GM12873 (cell line): ENCODE results near the gene NARF.

Experiments used
- TF ChIP-seq, protein P1 (sequence below): IDR thresholded peaks from 2 replicates; pipeline ENCODE4 v1.5.1; 2012; ENCODE audit warnings: low read depth, mild to moderate bottlenecking, moderate library complexity, low read length, control low read depth; ENCODE audit not compliant: insufficient read depth; ENCODE audit errors: missing control alignments

NARF gene

DNA sequence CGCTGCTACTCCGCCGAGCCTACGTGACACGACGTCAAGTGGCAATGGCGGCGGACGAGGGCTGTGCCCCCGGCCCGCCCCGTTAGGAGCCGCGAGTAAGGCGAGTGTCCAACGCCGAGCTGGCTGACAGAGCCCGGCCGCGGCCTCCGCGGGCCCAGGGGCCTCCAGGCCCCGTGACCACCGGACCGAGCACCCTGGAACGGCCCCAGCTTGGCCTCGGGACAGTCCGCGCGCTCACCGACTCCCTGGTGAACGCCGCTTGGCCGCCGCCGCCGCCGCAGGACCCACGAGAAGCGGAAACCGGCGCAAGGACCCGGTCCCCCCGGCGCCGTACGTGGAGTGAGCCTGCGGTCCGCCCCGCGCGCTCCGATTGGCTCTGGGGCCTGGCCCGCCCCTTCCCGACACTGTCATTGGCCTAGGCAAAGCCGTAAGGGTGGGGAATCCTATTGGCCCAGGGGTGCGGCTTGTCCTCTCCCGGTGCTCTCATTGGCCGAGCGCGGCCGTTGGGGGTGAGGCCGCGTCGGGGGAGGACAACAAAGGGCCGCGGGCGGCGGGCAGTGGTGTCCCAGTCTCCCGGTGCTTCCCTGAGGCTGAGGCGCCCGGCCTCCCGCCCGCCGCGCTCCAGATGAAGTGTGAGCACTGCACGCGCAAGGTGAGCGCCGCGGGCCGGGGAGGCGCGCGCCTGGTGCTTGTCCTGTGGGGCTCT lies at the start of gene NARF:
Gene NARF (plus strand): TSS at position 563 of the 706 bp plus-strand sequence. CDS start 63 bp downstream, at position 626.
- TF ChIP-seq, protein P1, sequence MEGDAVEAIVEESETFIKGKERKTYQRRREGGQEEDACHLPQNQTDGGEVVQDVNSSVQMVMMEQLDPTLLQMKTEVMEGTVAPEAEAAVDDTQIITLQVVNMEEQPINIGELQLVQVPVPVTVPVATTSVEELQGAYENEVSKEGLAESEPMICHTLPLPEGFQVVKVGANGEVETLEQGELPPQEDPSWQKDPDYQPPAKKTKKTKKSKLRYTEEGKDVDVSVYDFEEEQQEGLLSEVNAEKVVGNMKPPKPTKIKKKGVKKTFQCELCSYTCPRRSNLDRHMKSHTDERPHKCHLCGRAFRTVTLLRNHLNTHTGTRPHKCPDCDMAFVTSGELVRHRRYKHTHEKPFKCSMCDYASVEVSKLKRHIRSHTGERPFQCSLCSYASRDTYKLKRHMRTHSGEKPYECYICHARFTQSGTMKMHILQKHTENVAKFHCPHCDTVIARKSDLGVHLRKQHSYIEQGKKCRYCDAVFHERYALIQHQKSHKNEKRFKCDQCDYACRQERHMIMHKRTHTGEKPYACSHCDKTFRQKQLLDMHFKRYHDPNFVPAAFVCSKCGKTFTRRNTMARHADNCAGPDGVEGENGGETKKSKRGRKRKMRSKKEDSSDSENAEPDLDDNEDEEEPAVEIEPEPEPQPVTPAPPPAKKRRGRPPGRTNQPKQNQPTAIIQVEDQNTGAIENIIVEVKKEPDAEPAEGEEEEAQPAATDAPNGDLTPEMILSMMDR = no peak

DNA sequence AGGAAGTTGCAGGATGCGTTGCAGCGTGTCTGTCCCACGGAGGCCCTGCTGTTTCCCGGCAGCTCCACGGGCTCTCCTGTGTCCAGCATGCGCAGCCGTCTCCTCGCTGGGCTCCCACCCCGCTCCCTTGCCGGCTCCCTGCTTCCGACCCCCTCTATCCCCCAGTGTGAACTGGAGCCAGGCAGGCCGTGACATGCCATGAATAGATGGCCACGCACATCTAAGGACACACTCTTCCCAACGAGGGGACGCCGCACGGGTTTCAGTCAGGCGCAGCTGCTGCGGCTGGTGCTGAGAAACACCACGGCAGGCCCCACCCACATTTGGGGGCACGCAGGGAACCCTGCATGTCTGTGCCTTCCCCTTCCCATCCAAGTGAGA lies 49.6 kb upstream of the NARF start:
- TF ChIP-seq, protein P1 = no peak

DNA sequence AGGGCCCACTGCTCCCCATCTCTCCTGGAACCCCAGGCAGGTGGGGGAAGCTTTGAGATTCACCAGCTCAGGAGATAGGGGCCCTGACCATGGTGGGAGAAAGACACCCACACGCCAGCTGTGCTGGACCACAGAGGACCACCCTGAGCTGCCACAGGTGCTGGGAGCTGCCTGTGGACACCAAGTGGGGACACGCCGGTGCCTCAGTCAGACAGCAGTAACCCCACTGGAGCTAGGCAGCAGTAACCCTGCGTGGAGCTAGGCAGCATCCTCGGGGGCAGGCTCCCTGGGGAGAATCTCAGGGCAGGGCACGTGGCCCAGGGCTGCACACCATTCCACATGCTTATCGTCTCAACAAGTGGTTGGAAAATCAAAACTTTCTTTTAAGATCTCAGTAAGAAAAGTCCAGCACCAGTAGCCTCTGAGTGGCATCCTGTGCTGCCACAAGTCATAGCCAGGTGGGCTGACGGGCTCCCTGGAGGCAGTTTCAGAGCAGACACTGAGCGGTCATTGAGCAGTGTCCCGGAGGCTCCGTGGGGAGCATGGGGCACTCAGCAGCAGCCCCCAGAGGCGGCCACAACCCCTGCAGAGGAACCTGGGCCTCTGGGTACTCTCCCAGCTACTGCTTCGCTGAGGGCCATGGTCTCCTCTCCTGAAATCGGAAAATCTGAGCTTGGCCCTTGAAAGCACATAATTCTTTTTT lies 48.4 kb upstream of the NARF start:
- TF ChIP-seq, protein P1 = no peak

DNA sequence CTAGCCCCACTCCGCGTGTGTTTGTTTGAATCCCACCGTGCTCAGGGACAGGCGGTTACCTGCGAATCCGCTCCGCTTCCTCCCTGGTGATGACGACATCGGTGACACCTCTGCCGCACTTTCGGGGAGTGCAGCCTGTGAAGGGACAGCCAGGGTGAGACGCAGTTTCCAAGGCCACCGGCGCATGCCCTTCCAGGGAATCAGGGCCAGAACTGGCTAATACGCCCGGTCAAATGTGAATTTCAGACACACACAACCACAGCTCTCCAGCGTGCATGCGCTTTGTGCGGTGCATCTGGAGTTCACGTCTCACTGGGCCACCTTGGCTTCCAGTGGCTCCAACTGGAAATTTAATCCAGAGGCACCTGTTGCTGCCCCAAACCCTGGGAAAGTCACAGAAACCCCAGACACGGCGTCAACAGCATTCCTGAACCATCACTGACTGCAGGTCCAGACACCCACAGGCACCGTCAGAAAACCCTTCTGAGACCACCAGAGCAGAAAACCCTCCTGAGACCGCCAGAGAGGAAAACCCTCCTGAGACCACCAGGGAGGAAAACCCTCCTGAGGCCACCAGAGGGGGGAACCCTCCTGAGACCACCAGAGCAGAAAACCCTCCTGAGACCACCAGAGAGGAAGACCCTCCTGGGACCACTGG lies 47.0 kb upstream of the NARF start:
- TF ChIP-seq, protein P1 = no peak

DNA sequence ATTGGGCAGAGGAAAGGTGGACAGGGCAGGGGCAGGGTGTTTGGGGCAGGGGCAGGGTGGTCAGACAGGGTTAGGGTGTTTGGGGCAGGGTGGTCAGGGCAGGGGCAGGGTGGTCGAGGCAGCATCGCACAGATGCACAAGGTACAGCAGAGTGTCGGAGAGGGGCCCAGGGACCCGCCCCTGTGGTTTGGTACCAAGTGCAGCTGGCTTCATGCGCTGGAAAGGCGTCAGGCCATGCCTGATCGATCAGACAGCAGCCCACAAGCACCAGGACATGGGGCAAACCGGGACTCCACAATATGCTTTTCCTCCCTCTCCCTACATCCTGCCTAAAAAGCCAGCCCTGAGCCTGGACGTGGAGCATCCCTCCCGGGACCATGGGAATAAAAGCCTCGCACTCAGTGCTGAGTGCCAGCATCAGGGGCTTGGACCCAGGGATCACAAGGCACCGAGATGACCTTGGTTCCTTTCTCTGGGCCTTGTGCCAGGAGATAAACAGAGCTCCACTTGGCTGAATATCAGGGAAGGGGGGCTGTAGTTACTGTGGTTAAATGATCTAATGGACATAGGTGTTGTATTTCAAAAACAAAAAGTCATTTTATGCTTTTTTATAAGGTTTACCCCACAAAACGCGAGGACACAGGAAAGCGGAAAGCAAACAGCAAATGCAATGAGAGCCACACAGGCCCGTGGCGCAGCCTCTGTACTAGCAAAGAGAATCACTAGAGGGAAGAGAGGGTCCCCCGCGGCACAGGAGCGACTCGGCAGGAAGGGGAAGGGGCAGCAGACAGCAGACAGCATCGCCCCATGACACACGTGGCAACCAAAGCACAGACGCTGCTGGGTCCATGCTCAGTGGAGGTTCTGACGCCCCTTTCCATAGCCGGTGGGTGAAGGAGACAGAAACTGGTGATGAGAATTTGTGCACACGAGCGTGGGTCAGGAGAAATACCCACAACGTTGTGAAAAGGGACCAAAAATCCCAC lies 45.7 kb upstream of the NARF start:
- TF ChIP-seq, protein P1 = no peak

DNA sequence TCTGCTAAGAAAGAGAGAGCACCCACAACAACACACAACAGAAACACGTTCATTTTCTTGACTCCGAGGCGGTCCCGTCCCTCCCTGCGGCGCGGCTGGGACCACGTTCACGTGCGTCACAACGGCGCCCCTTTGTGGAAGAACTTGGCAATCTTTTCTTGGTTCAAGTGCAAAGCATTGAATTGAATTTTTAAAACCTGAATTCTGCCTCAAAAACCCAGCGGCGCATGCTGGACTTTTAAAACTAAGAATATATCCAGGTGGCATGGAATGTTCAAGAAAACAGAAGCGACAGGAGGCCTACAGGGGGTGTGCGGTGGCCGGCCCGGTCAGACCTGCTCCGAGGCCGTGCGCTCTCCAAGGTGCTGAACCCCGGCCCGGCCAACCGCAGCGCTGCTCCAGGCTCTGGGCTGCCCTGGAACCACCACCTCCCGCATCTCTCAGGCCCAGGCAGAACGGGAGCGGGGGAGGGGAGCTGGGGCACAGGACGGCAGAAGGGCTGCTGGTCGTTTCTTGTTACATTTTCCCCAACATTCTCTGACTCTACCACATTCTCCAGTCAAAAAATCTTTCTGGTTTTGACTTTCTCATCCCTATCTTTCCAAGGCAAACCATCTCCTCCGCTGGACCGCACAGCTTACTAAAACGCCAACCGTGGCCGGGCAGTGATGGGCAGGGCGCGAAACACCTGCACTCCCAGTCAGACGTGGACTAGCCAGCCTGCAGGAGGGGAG lies 43.8 kb upstream of the NARF start:
- TF ChIP-seq, protein P1 = peak; percentile 70
